ENCODE data around the gene GRK3. TPM values are rescaled to one million over a fixed set of nuclear protein-coding genes. Genes with fewer than 3 reads are reported as not detected.
A peak's percentile ranks its signal among the peaks of the same experiment; 100 is the strongest.
"Not testable (repeated sequence)": the region's sequence is repeated elsewhere in the genome, so short reads cannot be mapped to it uniquely, and the experiment has no call there.

The GRK3 gene
- total and polyA plus RNA-seq, 2 donors from 2014 or later, result 1.6 to 11.5 TPM

GRCh38 chr22:25624476-25624875 lies 60.0 kb downstream of the GRK3 start:
- no peaks in the 10 kb centered on the region for H3K36me3 ChIP-seq (ENCODE audit: control insufficient read depth in 2 of 3, insufficient read depth in 3 of 3, low read length in 3 of 3)
- H3K27ac ChIP-seq (ENCODE audit: low read depth in 2 of 2, low read length in 2 of 2), result no peak overlapping the region
- intact Hi-C loops (cut with DNase I), result no loop called here
- peaks cover 2 to 5% (median 3%) of the 10 kb centered on the region in 3 donors for H3K4me1 ChIP-seq (ENCODE audit: control insufficient read depth in 2 of 3, insufficient read depth in 2 of 3, low read depth in 1 of 3, low read length in 3 of 3)
- H3K27me3 ChIP-seq (ENCODE audit: control insufficient read depth, insufficient read depth, low read length), result no peaks in the 10 kb centered on the region
- DNase-seq (no peak), FAIRE-seq (no peak)
- TF ChIP-seq CTCF (IDR thresholded peaks at IDR 0.05; ENCODE audit: borderline replicate concordance, extremely low read depth, insufficient read depth), result no peak
- H3K9me3 ChIP-seq (ENCODE audit: control insufficient read depth in 2 of 3, insufficient read depth in 1 of 3, low read length in 3 of 3), result no peaks in the 10 kb centered on the region
- H3K9ac ChIP-seq (ENCODE audit: low read length in 3 of 3), result no peak overlapping the region
- no peak overlapping the region for H3K4me3 ChIP-seq (ENCODE audit: low read length in 3 of 3)

GRCh38 chr22:25625747-25626623 lies 61.5 kb downstream of the GRK3 start:
- H3K9ac ChIP-seq (ENCODE audit: low read length in 3 of 3); FAIRE-seq; intact Hi-C loops (cut with DNase I); H3K27ac ChIP-seq (ENCODE audit: low read depth in 2 of 2, low read length in 2 of 2); H3K4me3 ChIP-seq (ENCODE audit: low read length in 3 of 3); DNase-seq; H3K4me1 ChIP-seq (ENCODE audit: control insufficient read depth in 2 of 3, insufficient read depth in 2 of 3, low read depth in 1 of 3, low read length in 3 of 3); H3K36me3 ChIP-seq (ENCODE audit: control insufficient read depth in 2 of 3, insufficient read depth in 3 of 3, low read length in 3 of 3); H3K9me3 ChIP-seq (ENCODE audit: control insufficient read depth in 2 of 3, insufficient read depth in 1 of 3, low read length in 3 of 3); H3K27me3 ChIP-seq (ENCODE audit: control insufficient read depth, insufficient read depth, low read length): not testable (repeated sequence)

- intact Hi-C loops (cut with DNase I), result no loop called here
- no peak overlapping the region for H3K9ac ChIP-seq (ENCODE audit: low read length in 3 of 3)
- no peak for FAIRE-seq
- no peak for DNase-seq
- H3K27ac ChIP-seq (ENCODE audit: low read depth in 2 of 2, low read length in 2 of 2), result no peak overlapping the region
- no peak overlapping the region for H3K4me3 ChIP-seq (ENCODE audit: low read length in 3 of 3)
- no peaks in the 10 kb centered on the region for H3K36me3 ChIP-seq (ENCODE audit: control insufficient read depth in 2 of 3, insufficient read depth in 3 of 3, low read length in 3 of 3)
- no peaks in the 10 kb centered on the region for H3K9me3 ChIP-seq (ENCODE audit: control insufficient read depth in 2 of 3, insufficient read depth in 1 of 3, low read length in 3 of 3)
- H3K4me1 ChIP-seq (ENCODE audit: control insufficient read depth in 2 of 3, insufficient read depth in 2 of 3, low read depth in 1 of 3, low read length in 3 of 3), result peaks cover 2 to 5% (median 3%) of the 10 kb centered on the region in 3 donors
- no peaks in the 10 kb centered on the region for H3K27me3 ChIP-seq (ENCODE audit: control insufficient read depth, insufficient read depth, low read length)
- no peak for TF ChIP-seq CTCF (IDR thresholded peaks at IDR 0.05; ENCODE audit: borderline replicate concordance, extremely low read depth, insufficient read depth)
Observed at GRCh38 chr22:25626624-25626990, 62.1 kb downstream of the GRK3 start.

GRCh38 chr22:25627271-25627852 lies 62.9 kb downstream of the GRK3 start:
- DNase-seq (peak in 1 of 5 donors; percentile 41), FAIRE-seq (no peak)
- Histone ChIP-seq H3K27me3 (ENCODE audit: control insufficient read depth, insufficient read depth, low read length) (no peaks in the 10 kb centered on the region), H3K9me3 (ENCODE audit: control insufficient read depth in 2 of 3, insufficient read depth in 1 of 3, low read length in 3 of 3) (no peaks in the 10 kb centered on the region), H3K9ac (ENCODE audit: low read length in 3 of 3) (no peak overlapping the region), H3K4me1 (ENCODE audit: control insufficient read depth in 2 of 3, insufficient read depth in 2 of 3, low read depth in 1 of 3, low read length in 3 of 3) (peaks cover 2 to 3% (median 2%) of the 10 kb centered on the region in 3 donors), H3K4me3 (ENCODE audit: low read length in 3 of 3) (no peak overlapping the region), H3K27ac (ENCODE audit: low read depth in 2 of 2, low read length in 2 of 2) (no peak overlapping the region), H3K36me3 (ENCODE audit: control insufficient read depth in 2 of 3, insufficient read depth in 3 of 3, low read length in 3 of 3) (no peaks in the 10 kb centered on the region)
- intact Hi-C loops (cut with DNase I), result no loop called here
- TF ChIP-seq CTCF (IDR thresholded peaks at IDR 0.05; ENCODE audit: borderline replicate concordance, extremely low read depth, insufficient read depth), result no peak
